HG02571 (cell line): ENCODE measurements around the gene TRERF1.
"Not testable (repeated sequence)": the region's sequence is repeated elsewhere in the genome, so short reads cannot be mapped to it uniquely, and the experiment has no call there.

ENCODE experiments used
- ATAC-seq: cut with Tn5 transposase; IDR thresholded peaks from one replicate; pipeline ENCODE4 v1.9.1; 2021; ENCODE audit warnings: mild to moderate bottlenecking, moderate library complexity; ENCODE audit not compliant: unreplicated experiment

The TRERF1 gene

DNA sequence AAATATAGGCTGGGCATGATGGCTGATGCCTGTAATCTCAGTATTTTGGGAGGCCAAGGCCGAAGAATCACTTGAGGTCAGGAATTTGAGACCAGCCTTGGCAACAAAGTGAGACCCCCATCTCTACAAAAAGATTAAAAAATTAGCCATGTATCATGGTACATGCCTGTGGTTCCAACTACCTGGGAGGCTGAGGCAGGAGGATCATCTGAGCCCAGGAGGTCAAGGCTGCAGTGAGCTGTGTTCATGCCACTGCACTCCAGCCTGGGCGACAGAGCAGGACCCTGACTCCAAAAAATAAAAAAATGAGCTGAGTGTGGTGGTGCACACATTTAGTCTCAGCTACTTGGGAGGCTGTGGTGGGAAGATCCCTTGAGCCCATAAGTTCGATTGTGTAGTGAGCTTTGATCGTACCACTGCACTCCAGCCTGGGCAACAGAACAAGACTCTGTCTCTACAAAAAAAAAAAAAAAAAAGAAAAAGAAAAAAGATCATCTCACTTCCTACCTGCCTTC, 246.9 kb downstream of the TRERF1 start:
- no peak for ATAC-seq

DNA sequence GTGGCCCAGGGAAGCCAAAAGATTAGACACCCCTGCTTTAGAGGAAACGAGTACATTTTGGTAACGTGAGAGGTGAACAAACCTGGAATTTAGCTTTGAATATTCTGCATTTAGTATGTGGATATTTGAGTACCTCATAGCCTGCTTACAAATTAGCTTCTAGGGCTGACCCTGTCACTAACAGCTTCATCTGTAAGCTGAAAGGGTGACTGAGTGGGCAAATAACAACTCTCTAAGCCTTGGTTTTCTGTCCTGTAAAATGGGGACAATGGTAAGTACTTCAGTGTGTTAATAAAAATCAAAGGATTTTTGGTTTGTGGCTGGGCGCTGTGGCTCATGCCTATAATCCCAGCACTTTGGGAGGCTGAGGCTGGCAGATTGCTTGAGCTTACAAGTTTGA, 248.5 kb downstream of the TRERF1 start:
- ATAC-seq = no peak

DNA sequence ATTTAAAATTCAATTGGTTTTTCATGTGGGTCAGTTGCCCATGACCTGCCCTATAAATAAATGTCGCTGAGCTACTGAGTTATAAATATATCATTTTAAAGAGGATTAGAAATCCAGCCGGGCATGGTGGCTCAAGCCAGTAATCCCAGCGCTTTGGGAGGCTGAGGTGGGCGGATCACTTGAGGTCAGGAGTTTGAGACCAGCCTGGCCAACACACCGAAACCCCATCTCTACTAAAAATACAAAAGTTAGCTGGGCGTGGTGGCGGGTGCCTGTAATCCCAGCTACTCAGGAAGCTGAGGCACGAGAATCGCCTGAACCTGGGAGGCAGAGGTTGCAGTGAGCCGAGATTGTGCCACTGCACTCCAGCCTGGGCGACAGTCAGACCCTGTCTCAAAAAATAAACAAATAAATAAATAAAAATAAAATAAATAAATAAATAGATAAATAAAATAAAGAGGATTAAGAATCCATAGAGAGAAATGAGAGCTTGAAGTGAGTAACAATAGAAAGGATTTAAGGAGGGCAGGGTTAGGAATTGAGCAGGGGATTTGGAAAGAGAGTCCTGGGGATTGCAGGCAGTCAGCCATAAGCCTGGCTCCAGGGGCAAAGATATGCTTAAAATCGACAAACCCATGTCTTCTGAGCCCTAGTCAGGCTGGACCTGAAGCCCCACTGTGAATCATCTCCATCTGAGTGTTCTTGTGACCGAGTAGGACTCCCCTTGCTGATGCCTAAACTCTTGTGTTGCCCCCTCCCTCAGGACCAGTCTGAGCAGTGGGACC, 249.4 kb downstream of the TRERF1 start:
- ATAC-seq = not testable (repeated sequence)

DNA sequence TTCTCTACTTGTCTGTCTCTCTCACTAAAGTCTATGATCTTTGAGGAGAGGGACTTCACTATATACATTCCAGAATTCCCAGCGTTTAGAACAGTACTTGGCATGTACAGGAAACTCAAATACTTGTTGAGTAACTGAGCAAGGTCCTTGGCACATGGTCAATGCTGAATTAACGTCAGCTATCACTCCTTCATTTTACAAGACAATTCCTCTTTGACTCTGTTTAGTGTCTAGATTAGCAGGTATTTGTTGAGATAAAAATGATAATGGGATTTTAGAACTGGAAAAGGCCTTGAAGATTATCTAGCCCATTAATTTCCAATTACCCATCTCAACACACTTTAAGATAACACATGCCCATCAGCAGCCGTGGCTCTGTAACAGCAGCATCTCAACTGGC, 250.3 kb downstream of the TRERF1 start:
- no peak for ATAC-seq

DNA sequence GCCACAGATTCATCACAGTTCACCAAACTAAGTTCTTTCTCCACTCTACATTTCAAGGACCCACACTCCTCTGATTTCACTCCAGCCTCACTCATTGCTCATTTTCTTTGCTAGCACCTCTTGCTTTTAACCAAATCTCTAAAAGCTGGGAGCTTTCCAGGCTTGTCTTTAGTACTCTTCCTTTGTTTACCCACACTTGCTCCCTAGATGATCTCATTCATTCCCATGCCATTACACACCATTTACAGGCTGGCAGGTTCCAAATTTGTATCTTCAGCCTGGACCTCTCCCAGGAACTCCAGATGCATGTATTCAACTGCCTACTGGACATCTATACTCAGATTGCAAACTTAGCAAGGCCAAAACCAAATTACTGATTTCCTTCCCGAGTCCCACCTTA, 251.7 kb downstream of the TRERF1 start:
- no peak for ATAC-seq

DNA sequence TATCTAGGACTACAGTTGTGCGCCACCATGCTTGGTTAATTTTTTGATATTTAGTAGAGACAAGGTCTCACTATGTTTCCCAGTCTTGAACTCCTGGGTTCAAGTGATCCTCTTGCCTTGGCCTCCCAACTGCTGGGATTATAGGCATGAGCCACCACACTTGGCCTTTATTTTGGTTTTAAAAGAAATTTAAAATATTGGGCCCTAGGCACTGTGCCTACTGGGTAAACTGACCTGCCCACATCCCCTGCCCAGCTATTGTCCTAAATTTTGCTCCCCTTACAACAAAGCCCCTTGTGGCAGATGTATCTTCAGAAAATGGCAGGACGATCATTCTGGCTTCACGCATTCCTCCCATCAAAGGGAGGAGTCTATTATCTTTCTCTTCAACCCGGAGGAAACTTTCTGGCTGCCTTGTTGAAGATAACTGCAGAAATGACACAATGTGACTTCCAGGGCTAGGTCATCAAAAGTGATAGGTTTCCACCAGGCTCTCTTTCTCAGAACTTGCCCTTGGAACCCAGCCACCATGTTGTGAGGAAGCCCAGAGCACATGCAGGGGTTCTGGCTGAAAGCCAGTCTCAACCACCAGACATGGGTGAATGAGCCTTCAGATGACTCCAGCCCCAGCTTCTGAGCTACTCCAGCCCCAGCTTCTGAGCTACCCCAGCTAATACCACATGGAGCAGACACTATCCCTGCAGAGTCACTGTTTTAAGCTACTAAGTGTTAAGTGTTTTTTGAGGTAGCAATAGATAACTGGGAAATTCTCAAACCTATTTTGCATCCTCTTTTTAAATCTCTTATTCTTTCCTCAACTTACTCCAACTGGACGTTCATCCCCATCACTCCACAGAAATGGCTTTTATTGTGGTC, 252.4 kb downstream of the TRERF1 start:
- ATAC-seq = no peak

DNA sequence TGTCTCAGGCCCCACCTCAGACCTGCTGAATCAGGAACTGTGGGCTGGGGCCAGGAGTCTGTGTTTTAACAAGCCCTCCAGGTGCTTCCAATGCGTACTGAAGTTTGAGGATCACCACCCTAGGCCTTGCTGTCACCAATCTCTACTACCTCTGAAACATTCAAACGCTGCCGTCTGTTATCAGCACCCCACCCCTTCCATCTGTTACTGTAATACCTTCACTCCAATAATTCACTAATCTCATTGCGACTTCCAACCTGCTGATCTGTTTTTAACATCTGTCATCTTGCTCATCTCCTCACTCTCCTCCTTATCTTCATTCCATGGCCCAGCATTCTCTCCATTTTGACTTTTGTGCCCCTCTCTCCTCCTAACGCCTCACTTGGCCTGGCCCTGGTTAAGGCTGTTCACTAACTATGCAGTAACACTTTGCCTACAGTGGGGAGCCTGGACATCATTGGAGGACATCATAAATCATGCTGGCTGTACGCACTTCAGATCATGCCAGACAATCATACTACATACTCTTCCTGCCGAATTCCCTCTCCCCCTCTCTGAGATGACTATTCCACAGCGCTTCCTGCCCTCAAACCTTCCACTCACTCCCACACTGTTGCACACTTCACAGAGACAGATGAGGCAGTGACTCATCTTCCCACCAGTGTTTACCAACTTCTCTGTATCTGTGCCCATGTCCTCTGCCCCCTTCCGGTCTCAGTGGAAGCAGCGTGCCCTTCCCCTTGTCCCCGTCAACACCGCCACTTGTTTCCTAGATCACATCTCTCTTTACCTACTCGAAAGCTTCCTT, 254.0 kb downstream of the TRERF1 start:
- ATAC-seq = no peak

DNA sequence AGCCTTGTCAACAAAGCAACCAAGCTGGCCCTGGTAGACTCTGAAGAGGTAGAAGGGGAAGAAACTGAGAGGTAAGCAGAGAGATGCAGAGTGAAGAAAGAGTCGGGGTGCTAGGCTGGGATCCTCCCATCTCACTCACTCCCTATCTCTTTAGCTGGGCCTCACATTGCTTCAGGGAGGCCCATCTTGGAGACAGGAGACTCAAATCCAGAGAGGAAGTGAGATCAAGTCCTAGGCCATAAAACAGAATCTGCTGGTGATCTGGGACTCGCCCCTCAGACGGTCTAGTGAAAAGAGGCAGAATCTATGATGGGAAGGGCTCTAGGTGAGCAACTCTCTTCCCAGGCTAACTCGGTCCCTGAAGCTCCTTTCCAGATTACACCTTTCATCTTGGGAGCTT, 256.3 kb downstream of the TRERF1 start:
- no peak for ATAC-seq

DNA sequence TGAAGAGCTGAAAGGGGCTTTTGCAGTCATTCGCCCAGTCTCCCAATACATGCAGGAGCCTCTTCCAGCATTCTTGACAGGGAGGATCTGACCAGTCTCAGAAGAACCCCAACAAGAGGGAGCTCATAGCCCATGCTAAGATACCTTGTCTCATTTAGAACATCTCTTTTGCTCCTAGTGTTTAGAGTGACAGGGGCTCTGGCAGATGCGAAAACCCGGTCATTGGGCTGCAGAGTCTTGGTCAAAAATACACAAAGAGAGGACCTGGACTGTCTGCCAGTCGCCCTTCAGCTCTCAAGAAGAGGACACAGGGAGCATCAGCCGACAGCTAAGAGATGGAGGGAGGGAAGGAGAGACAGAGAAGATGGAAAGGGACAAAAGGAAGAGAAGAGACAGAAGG, 257.7 kb downstream of the TRERF1 start:
- ATAC-seq = no peak

DNA sequence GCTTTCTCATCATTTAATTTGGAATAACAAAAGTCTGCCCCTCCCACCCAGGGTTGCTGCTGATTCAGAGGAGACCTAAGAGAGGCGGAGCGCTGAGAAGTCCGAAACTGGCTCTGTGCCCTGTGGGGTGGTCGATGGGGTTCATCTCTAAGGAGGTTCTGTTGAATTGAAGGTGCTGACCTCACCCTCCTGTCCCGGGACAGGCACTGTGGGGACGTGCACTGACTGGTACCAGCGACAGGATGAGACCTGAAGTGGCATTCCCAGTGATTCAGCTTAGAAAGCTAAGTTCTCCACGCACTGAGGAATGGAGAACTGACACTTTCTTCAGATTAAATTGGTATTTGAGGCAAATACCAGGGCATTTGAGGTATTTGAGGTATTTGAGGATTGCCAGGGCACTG, 258.2 kb downstream of the TRERF1 start:
- no peak for ATAC-seq

DNA sequence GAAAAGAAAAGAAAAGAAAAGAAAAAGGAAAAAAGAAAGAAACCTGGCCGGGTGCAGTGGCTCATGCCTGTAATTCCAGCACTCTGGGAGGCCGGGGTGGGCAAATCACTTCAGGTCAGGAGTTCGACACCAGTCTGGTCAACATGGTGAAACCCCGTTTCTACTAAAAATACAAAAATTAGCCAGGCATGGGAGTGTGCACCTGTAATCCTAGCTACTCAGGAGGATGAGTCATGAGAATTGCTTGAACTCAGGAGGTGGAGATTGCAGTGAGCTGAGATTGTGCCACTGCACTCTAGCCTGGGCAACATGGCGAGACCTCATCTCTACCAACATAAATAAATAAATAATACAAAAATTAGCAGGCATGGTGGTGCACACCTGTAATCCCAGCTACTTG, 259.3 kb downstream of the TRERF1 start:
- not testable (repeated sequence) for ATAC-seq

DNA sequence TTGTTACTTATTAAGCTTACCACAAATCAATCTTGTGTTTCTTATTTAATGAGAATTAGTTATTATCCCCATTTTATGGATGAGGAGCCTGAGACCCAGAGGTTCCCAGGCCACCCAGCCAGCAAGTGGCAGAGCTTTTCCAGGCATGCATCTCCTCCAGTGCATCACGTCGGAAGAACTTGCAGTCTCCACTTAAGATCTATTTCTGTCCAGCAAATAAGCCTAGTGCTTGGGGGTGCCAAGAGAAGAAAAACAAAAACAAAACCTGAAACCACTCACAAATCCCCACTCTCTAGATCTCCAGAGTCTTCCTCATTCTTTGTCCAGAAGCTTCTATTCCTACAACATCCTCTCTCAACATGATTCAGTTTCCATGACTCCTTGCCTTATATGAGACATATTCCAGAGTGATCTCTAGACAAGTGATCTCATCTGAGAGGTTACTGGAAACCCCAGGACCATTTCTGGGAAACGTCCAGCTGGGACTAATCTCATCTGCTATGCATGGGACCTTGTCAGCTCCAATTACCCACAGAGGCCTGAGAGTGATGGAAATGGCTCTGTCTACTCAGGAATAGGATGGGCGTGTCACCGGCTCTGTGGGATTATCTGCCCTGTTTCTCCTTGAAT, 261.1 kb downstream of the TRERF1 start:
- ATAC-seq = no peak

DNA sequence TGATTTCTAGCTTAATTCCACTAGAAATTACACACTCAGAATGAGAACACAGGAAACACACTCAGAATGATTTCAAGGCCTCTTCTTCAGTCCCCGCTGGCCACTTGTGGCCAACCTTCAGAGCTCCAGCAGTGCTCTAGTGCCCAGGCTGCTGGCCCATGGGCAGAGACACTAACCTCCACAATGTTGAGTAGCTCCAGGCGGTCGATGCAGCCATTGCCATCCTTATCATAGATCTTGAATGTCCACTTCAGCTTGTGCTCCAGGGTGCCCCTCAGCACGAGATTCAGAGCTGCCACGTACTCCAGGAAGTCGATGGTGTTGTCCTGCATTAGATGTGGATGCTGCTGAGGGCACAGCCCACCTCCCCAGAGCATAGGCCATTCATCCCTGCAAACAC, 263.3 kb downstream of the TRERF1 start:
- ATAC-seq = no peak

DNA sequence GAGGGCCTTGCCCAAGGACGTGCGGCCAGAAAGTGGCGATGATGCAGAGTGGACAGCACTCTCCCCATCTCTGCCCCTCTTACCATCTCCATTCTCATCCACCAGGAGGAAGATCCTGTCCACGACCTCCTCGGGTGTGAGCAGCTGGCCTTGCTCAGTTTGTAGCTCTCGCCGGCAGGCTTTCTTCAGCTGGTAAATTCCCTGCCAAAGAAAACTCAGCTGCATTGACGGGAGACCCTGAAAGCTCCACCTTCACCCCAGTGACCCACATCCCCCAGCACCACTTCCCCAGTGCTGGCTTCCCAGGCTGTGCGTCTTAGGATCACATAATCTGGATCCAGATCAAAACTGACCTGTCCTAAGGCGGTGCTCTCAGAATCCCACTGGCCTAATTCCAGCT, 266.1 kb downstream of the TRERF1 start:
- no peak for ATAC-seq

DNA sequence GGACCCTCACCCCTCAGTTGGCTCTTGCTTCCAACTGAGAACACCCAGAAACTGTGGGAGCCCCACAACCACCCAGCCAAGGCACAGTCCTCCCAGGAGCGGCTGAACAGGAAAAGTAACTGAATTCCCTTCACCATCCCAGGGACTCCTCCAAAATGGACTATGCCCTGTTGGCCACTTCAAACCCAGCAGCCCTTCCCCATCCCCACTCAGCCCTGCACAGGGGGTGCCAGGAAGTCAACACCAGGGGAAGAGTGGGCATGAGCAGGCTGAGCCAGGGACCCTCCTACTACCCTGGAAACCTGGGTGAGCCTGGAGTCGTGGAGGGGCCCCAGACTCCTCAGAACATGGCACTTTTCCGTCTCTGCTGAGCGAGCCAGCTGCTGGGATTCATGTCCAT, 267.3 kb downstream of the TRERF1 start:
- no peak for ATAC-seq

DNA sequence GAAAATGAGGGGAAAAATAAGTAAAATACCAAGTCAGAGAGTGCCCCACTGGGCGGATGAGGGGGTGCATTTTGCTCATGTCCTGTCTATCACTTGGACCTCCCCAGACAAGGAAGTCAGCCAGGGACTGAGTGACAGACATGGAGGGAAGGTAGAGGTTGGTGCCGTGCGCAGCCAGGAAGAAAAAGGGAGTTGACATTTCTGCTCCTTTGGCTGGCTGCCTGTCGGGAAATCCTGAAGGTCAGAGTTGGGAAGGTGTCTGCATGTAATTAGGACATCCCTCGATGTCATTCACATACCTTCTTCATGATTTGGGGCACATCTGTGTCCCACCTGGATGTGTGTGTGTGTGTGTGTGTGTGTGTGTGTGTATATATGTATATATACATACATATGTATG, 269.6 kb downstream of the TRERF1 start:
- no peak for ATAC-seq

DNA sequence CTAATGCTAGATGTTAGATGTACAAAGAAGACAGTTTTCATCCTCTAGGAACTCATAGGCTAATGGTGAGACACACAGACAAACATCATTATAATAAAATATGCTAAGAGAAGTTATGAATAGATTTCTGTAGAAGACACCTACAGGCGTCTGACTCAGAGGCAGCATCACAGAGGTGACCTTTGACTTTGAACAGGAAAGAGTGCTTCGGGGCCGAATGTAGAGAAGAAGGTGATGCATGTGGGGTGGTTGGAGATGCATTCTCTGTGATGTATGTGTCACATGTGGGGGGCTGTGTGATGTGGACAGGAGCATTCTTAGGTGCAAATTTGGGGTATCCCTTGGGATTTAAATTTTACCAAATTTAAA, 271.8 kb downstream of the TRERF1 start:
- no peak for ATAC-seq

DNA sequence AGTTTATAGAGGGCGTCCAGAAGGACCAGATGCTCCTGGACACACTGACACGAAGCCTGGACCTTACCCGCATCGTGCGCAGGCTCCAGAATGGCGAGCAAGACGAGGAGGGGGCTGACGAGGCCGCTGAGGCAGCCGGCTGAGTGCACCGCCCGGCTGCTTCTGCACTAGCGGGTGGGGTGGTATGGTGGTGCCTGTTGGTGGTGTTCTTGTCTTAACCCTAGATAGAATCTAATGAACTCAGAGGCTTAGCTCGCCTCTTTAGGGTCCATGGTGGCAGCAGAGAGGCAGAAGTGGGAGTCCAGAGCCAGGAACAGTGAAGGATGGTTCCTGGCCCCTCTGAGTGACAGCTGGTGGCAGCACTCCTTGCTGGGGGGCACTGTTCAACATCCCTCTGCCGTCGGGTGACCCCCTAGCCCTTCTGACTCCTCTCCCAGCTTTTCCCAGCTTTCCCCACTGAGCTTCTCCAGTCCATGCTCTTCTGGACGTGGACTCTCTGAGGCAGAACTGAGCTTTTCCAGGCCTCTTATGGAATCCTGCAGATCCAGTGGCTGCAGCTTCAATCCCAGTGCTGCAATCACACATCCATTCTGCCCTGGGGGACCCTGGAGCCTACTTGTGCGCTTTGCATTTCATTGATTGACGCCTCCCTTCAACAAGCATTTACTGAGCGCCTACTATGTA, 272.3 kb downstream of the TRERF1 start:
- ATAC-seq = no peak

DNA sequence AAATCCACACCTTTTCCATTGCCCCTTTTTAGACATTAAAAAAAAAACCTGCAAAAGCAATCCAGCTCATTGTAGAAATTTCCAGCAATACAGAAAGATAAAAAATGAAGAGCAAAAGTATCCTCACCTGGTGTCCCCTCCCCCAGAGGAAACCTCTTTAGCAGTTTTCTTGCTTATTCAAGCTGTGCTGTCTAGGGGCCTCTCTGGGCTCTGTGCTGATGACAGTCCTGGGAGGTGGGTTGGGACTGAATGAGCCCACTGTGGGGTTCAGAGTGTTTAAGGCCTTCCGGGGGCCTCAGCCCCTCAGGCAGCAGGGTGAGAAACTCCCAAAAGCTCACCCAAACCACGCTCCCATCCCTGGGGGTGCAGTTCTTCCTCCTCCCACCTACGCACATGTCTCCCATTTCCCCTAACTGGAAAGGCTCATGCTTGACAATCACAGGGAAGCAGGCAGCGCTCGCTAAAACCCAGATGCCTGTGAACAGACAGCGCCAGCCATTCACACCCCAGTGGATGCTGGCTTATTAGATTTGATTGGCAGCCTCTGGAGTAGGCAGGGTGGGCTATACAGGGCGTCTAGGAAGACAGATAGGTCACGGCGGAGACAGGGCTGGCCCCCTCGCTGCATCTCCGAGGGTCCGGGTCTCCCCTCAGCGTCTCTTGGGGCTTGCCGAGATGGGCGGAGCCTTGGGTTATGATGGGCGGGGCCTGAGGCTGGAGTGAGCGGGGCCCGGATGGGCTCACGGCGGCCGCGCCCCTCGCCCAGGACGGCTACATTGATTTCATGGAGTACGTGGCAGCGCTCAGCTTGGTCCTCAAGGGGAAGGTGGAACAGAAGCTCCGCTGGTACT, 274.0 kb downstream of the TRERF1 start:
- no peak for ATAC-seq
